Measurements from ENCODE around the gene TMEM97. TPM values are rescaled to one million over a fixed set of nuclear protein-coding genes. Genes with fewer than 3 reads are reported as not detected.
A peak's percentile ranks its signal among the peaks of the same experiment; 100 is the strongest.

The TMEM97 gene
- total and polyA plus RNA-seq, 9 of the 15 experiments (the other 6 are each of a cell fraction or from before 2014, with no cell fraction given) = 34.6 to 121 (median 76.0) TPM

- BruUV-seq (replicated peaks) = no TSS peak
- intact Hi-C loops (cut with micrococcal nuclease) = loop anchor here (2.0 kb wide), 1 partner anchor 15 kb away; the partner anchor contains the start of gene TMEM97
- in situ Hi-C loops (cut with MboI) = no loop called here
- FAIRE-seq = no peak
- Histone ChIP-seq H3K79me2 (ENCODE audit: control insufficient read depth, insufficient read depth, low read length) (peaks cover 33% of the 10 kb centered on the region), H3K9me3 (replicated peaks; ENCODE audit: control insufficient read depth, insufficient read depth, low read depth, low read length) (no peaks in the 10 kb centered on the region), H3K27me3 (ENCODE audit: control insufficient read depth in 2 of 2, insufficient read depth in 2 of 2, low read length in 2 of 2) (no peaks in the 10 kb centered on the region), H3K9me1 (ENCODE audit: control insufficient read depth, insufficient read depth, low read length) (no peaks in the 10 kb centered on the region), H3K4me1 (replicated peaks in 1 of 2; ENCODE audit: control insufficient read depth in 2 of 2, insufficient read depth in 2 of 2, low read length in 2 of 2) (peaks cover 17 to 19% of the 10 kb centered on the region in 2 experiments; a peak in 4 of 5 replicates), H3K4me3 (peak overlapping the region; percentile 95), H3K9ac (ENCODE audit: insufficient read depth in 1 of 2, low read depth in 2 of 2, low read length in 2 of 2) (peak overlapping the region; percentile 75 to 92; a peak in 3 of 4 replicates), H2AFZ (ENCODE audit: low read depth, low read length) (no peak overlapping the region), H3K4me2 (ENCODE audit: insufficient read depth, low read length) (peak overlapping the region; percentile 98), H3K36me3 (ENCODE audit: control insufficient read depth, insufficient read depth, low read length) (peaks cover 19% of the 10 kb centered on the region; the same call in 2 of the 3 replicates), H3K27ac (ENCODE audit: extremely low read depth, low read depth, low read length) (no peak overlapping the region), H4K20me1 (replicated peaks; ENCODE audit: control insufficient read depth, insufficient read depth, low read length) (peaks cover 14% of the 10 kb centered on the region)
- CTCF ChIA-PET (ENCODE audit: low intra/inter-chr PET ratio) = no interaction called here
- DNase-seq (ENCODE audit: extremely low read depth in 1 of 4, low spot score in 3 of 4) = peak in 1 of 4 experiments; percentile 16
- POLR2A ChIA-PET = interaction anchor here (0.7 to 6.5 kb wide), 6 partner anchors 9 to 122 kb away, joined by 3 to 62 read pairs (median 4); partner anchors contain the start of genes POLDIP2 and TMEM97
- TF ChIP-seq RBBP5 (IDR thresholded peaks at IDR 0.05; ENCODE audit: borderline replicate concordance, insufficient read depth, low read length, poor library complexity, severe bottlenecking) (no peak), POLR2A (conservative IDR thresholded peaks at IDR 0.05) (no peak), ZNF764 (CRISPR knock-in tag; IDR thresholded peaks at IDR 0.05; ENCODE audit: low read depth) (no peak), ARHGAP35 (IDR thresholded peaks at IDR 0.05; ENCODE audit: partially characterized antibody) (peak; percentile 5), FOXP1 (CRISPR knock-in tag; IDR thresholded peaks at IDR 0.05) (no peak), IRF9 (tag; IDR thresholded peaks at IDR 0.05) (no peak), ZMIZ1 (IDR thresholded peaks at IDR 0.05; ENCODE audit: low read depth in 2 of 2, low read length in 2 of 2) (no peak)
- ATAC-seq = no peak
- 8% methylated on average over 6 of the region's 6 CpGs for WGBS (ENCODE audit: insufficient coverage, low coverage, missing lambda C conversion rate)
Observed at GRCh38 chr17:28334171-28334570, 15.2 kb downstream of the TMEM97 start.

Data from K562 (cell line).